HG02571 (cell line): Measurements from ENCODE around the gene SMC4.
"Not testable (repeated sequence)": the region's sequence is repeated elsewhere in the genome, so short reads cannot be mapped to it uniquely, and the experiment has no call there.

Experiments
- ATAC-seq: cut with Tn5 transposase; IDR thresholded peaks from one replicate; pipeline ENCODE4 v1.9.1; 2021; ENCODE audit warnings: mild to moderate bottlenecking, moderate library complexity; ENCODE audit not compliant: unreplicated experiment

Gene SMC4

GRCh38 chr3:160444411-160444810, 45.0 kb downstream of the SMC4 start:
- no peak for ATAC-seq

DNA sequence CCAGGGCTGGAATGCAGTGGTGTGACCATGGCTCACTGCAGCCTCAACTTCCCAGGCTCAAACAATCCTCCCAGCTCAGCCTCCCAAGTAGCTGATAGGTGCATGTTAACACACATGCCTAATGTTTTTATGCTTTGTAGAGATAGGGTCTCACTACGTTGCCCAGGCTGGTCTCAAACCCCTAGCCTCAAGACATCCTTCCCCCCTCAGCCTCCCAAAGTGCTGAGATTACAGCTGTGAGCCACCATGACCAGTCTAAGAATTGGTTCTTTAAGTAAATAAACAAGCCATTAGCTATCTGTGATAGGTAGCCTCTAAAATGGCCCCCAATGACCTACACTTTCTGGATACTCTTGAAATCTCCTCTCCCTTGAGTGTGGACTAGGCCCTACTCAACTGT, 46.4 kb downstream of the SMC4 start:
- ATAC-seq, result no peak

DNA sequence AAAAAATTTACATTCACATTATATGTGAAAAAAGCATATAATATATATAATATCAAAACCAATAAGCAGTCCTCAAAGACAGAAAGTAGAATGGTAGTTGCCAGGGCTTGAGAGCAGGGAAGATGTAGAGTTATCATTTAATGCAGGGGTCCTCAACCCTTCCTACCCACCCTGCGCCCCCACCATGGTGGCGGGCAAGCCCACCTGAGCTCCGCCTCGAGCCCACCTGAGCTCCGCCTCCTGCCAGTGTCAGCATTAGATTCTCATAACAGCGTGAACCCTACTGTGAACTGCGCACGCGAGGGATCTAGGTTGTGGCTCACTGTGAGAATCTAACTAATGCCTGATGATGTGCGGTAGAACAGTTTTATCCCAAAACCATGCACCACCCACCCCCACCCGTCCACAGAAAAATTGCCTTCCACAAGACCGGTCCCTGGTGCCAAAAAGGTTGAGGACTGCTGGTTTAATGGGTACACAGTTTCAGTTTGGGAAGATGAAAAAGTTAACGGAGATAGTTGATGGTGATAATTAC, 47.1 kb downstream of the SMC4 start:
- ATAC-seq, result no peak

GRCh38 chr3:160447544-160447943, 48.1 kb downstream of the SMC4 start:
- ATAC-seq, result no peak

DNA sequence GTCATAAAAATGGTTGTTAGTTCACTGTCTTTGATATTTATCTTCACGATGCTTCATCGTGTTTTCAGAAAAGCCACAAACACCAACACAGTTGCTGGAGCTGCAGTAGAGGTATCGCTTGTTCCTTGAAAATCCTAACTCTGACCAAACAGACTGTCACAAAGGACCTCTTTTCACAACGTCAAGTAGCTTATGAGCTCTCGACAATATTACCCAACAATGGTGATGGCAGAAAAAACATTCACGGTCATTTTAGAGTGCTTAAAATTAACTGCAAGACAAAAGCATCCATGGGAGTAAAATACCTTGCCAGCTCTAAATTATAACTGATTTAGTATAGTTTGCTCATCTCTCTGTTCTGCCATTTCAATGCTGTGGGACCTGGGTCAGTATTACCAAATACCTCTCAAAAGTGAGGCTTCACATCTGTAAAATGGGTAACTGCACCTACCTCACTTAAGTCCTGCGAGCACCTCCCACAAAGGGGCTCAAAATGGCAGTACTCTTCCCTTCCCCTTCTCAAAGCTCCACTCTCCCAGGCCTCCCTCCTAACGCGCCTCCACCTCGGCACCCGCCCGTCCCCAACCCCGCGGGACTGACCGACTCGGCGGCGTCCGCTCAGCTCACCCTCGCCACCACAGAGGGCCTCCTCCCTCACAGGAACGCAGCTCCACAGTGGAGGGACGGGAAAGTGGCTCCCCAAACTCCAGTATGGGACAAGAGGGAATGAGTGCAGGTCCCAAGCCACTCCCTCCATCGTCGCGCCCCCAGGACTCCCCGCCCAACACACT, 49.6 kb downstream of the SMC4 start:
- peak; percentile 48 for ATAC-seq

- ATAC-seq, result peak; percentile 94
Observed at GRCh38 chr3:160449636-160450598, 50.5 kb downstream of the SMC4 start, which contains the start of gene TRIM59. TRIM59 (minus strand) TSS chr3:160449786; CDS start chr3:160439183, 10,603 bp downstream.

DNA sequence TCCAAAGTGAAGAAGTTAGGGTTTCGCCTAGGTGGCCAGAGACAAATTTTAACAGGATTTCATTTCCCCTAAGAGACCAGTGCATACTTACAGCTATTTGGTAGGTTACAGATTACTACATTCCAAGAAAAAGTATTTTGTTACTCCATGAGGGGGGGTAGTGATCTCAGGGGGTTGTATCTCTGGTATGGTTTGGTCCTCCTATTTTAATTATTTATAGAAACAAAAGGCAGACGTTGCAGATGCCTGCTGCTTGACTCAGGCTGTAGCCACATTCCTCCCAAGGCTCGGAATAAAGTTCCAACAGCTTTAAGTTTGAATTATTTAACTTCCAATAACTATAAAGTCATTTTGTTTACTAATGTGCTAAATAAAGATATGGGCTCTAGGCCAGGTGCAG, 51.4 kb downstream of the SMC4 start:
- no peak for ATAC-seq

- no peak for ATAC-seq
Observed at GRCh38 chr3:160451602-160452001, 52.2 kb downstream of the SMC4 start.

GRCh38 chr3:160452251-160452650, 52.8 kb downstream of the SMC4 start:
- ATAC-seq, result not testable (repeated sequence)

- ATAC-seq, result no peak
Observed at GRCh38 chr3:160454995-160455394, 55.5 kb downstream of the SMC4 start.

- no peak for ATAC-seq
Observed at GRCh38 chr3:160455846-160456245, 56.4 kb downstream of the SMC4 start.

DNA sequence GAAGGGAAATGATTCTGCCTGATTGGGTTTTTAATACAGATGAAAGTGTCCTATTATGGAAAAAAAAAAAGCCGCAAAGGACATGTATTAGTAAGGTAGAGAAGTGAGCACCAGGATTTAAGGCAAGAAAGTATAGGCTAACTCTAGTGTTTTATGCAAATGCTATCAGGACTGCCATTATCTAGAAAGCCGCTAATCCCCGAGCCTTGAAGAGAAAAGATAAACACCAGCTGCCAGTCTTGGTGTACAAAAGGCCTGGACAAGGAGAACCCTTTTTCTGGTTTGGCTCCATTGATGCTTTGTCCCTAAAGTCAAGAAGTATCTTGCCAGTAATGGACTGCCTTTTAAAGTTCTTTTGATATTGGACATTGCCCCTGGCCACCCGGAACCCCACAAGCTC, 58.7 kb downstream of the SMC4 start:
- ATAC-seq, result no peak

GRCh38 chr3:160459450-160459970, 60.1 kb downstream of the SMC4 start:
- ATAC-seq, result no peak

DNA sequence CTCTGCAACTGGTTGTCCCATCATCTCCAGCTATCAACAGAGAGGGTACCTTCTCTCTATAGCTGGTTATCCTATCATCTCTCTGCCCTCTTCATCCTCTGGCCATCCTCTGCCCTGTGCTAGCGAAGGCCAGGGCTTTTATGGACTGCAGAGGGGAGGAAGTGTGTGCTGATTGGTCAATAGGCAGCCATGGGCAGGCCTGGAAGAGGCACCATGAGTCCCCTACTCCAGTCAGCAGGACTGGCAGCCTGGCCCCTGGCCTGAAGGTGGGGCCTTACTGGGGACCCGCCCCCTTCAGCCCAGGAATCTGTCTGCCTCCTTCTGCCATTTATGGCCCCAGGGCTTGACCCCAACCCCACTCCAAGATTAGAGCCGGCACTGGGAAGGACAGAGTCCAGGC, 60.6 kb downstream of the SMC4 start:
- no peak for ATAC-seq

DNA sequence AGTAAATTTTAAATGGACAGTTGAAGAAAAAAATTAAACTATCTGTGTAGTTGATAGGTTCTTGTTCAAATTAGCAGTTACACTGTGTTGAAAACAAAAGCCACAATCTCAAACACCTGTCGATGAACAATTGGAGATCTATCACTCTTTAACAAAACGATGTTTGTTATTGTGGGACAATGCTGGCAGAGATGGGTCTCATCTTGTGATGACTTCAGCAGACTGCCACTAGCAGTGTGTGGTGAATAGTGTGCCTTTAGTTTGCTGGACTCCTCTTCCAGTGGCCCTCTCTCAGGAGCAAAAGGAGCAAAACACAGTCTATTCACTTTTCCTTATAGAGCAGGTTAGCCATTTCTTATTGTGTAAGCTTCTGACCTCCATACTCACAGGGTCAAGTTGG, 64.9 kb downstream of the SMC4 start:
- ATAC-seq, result no peak

DNA sequence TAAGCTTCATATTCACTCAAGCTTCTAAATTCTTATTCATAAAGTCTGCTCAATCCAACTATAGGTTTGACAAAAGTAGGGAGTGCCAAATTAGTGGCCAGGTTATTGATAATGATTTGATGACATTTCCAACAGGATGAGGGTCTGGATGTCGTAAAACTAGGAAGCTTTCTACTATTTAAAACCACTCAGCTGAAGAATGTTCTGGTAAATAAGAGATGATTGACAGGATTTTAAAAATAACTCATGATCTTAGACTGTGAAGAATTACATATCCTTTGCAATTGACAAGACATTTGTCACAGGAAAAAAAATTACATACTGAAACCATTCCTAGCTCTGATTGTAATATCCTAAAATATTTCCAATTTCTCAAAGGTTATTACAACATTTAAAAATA, 65.5 kb downstream of the SMC4 start:
- ATAC-seq, result no peak

- ATAC-seq, result no peak
Observed at GRCh38 chr3:160470181-160470580, 70.7 kb downstream of the SMC4 start.

DNA sequence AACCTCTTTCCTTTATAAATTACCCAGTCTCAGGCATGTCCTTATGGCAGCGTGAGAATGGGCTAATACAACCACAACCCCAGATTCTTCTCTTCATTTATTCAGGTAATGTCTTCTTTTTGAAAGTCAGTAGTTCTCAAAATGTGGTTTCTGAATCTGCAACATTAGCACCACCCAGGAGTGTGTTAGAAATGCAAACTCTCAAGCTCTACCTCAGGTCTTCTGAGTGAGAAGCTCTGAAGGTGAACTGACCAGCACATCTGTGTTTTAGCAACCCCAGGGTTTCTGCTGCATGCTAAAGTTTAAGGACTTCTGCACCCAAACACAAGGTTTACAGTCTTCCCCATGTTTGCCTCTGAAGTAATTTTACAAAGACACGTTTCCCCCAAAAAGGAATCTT, 72.4 kb downstream of the SMC4 start:
- ATAC-seq, result no peak

DNA sequence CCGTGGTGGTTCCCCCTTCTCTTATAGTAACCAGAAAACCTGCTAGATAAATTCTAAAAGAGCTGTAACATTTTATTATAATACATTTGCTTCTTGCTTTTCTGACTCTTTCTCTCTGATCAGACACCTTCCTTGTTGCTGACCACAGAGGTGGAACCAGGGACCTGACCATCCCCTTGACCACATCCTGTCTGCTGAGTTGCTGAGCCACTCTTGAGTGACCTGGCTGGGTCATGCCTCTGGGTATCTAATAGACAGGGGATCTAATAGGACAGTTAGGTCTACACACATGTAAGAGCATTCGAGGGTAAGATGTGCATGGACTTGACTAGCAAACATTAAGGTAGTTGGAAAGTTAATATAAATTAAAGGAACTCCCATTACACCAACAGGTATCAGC, 72.9 kb downstream of the SMC4 start:
- no peak for ATAC-seq

DNA sequence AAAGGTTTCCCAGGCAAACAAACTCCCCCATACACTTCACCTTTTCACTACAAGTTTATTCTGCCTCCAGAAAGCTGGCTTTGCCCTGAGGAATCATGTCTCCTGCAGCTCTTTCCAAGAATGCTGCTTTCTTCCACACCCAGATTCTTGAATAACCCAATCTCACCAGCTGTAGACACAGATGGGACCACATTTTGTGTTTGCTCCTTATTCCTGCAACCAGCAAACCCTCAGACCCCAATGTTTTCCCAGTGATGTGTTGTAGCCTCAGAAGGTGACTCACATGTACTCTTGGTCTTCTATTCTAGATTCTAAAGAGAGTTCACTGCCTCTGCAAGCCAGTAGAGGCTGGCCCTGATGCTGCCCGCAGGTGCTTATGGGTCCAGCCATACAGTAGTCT, 73.8 kb downstream of the SMC4 start:
- no peak for ATAC-seq

GRCh38 chr3:160473978-160474377, 74.5 kb downstream of the SMC4 start:
- no peak for ATAC-seq
